HepG2 (cell line): ENCODE measurements around the gene KRTAP5-8. TPM values are rescaled to one million over a fixed set of nuclear protein-coding genes. Genes with fewer than 3 reads are reported as not detected.

ENCODE experiments used
- ARID3A ChIP-seq: IDR thresholded peaks from 2 replicates; pipeline ENCODE4 v1.6.1; 2012; ENCODE audit warnings: low read depth, low read length, improper control_type of control experiment
- ARID4A ChIP-seq: sonication (generic); formaldehyde crosslinking; IDR thresholded peaks from 2 replicates; pipeline ENCODE4 v1.5.0; 2020; ENCODE audit warnings: mild to moderate bottlenecking, missing genetic modification reagents, borderline replicate concordance
- CTCF ChIP-seq: sonication (generic); formaldehyde crosslinking; IDR thresholded peaks from 2 replicates; pipeline ENCODE4 v1.5.0; 2020; ENCODE audit warnings: mild to moderate bottlenecking, missing genetic modification reagents, moderate library complexity
- HDAC2 ChIP-seq: sonication (generic); formaldehyde crosslinking; IDR thresholded peaks from 2 replicates; pipeline ENCODE4 v1.4.0; 2020; ENCODE audit warnings: missing genetic modification reagents
- HES4 ChIP-seq: sonication (generic); formaldehyde crosslinking; IDR thresholded peaks from 2 replicates; pipeline ENCODE4 v1.9.0; 2021; ENCODE audit warnings: mild to moderate bottlenecking, missing genetic modification reagents, borderline replicate concordance
- HMGA1 ChIP-seq: sonication (generic); formaldehyde crosslinking; conservative IDR thresholded peaks from 2 replicates; pipeline ENCODE4 v1.4.0; 2020; ENCODE audit warnings: missing genetic modification reagents
- HNF1B ChIP-seq: sonication (generic); formaldehyde crosslinking; IDR thresholded peaks from 2 replicates; pipeline ENCODE4 v1.5.1; 2020; ENCODE audit warnings: mild to moderate bottlenecking, moderate library complexity, missing genetic modification reagents
- ISX ChIP-seq: sonication (generic); formaldehyde crosslinking; conservative IDR thresholded peaks from 2 replicates; pipeline ENCODE4 v1.5.0; 2020; ENCODE audit warnings: missing genetic modification reagents
- MAX ChIP-seq: IDR thresholded peaks from 2 replicates; pipeline ENCODE4 v1.6.1; 2012; ENCODE audit warnings: inconsistent platforms
- NFKBIZ ChIP-seq: IDR thresholded peaks from 2 replicates; pipeline ENCODE4 v1.6.1; 2018; ENCODE audit warnings: missing genetic modification reagents, missing compliant biosample characterization
- PHF21A ChIP-seq: sonication (generic); formaldehyde crosslinking; IDR thresholded peaks from 2 replicates; pipeline ENCODE4 v1.5.0; 2020; ENCODE audit warnings: mild to moderate bottlenecking, missing genetic modification reagents
- RBM39 ChIP-seq: fragments of 200-400 bp; formaldehyde crosslinking; IDR thresholded peaks from one replicate; pipeline ENCODE4 v1.6.1; 2018; ENCODE audit warnings: antibody characterized with exemption, mild to moderate bottlenecking, low read depth, low read length; ENCODE audit not compliant: poor library complexity, severe bottlenecking
- SMC3 ChIP-seq: IDR thresholded peaks from 2 replicates; pipeline ENCODE4 v1.6.1; 2011; ENCODE audit warnings: low read length, improper control_type of control experiment
- SP4 ChIP-seq: sonication (generic); formaldehyde crosslinking; IDR thresholded peaks from 2 replicates; pipeline ENCODE4 v1.8.1; 2023; ENCODE audit warnings: mild to moderate bottlenecking, missing genetic modification reagents
- TOPORS ChIP-seq: sonication (generic); formaldehyde crosslinking; IDR thresholded peaks from 2 replicates; pipeline ENCODE4 v1.8.0; 2023; ENCODE audit warnings: mild to moderate bottlenecking, missing genetic modification reagents
- ZNF121 ChIP-seq: sonication (generic); formaldehyde crosslinking; IDR thresholded peaks from 2 replicates; pipeline ENCODE4 v1.5.0; 2020; ENCODE audit warnings: mild to moderate bottlenecking, missing genetic modification reagents
- ZNF598 ChIP-seq: sonication (generic); formaldehyde crosslinking; IDR thresholded peaks from 2 replicates; pipeline ENCODE4 v1.5.1; 2020; ENCODE audit warnings: mild to moderate bottlenecking, missing genetic modification reagents, borderline replicate concordance
- ZNF720 ChIP-seq: sonication (generic); formaldehyde crosslinking; IDR thresholded peaks from 2 replicates; pipeline ENCODE4 v1.4.0; 2020; ENCODE audit warnings: missing genetic modification reagents
- polyA plus RNA-seq, 8 experiments: library from polyadenylated mRNA; depleted of rRNA in 3 of 8; stranded (reverse) in 7 of 8; unstranded in 1 of 8; fragments of >200 nt; fragmentation: Illumina TruSeq in 4 of 8; extraction: Trizol in 4 of 8; gene quantifications; 2 replicates each; pipeline versions ENCODE4 v1.2.1 to v1.2.3, GENCODE V29; 2011 to 2016; ENCODE audit warnings: low read depth in 4 of 8, missing spikeins in 1 of 8, mixed read lengths in 1 of 8; ENCODE audit not compliant: insufficient read depth in 1 of 8
- total RNA-seq, 5 experiments: library from RNA; depleted of rRNA; stranded (reverse); fragments of >200 nt; fragmentation: Illumina TruSeq; extraction: Trizol; gene quantifications; 2 replicates each; pipeline ENCODE4 v1.2.3, GENCODE V29; 2016; ENCODE audit warnings: low read depth in 1 of 5

KRTAP5-8 gene
- total and polyA plus RNA-seq, 2 of the 13 experiments (the other 11 are each of a cell fraction or from before 2014, with no cell fraction given): 0.20 TPM; not detected in 1

GRCh38 chr11:71580057-71581003 lies 42.5 kb downstream of the KRTAP5-8 start (continued):
- TF ChIP-seq ARID4A (CRISPR knock-in tag) (0 out of 2 replicates have a peak, but pooled peaks have one; percentile 34), ZNF598 (CRISPR knock-in tag) (no peak), PHF21A (CRISPR knock-in tag) (no peak), ARID3A (no peak), ZNF121 (CRISPR knock-in tag) (no peak), HES4 (CRISPR knock-in tag) (no peak), HDAC2 (CRISPR knock-in tag) (peak; percentile 27; the same call in 1 of the 2 replicates), CTCF (CRISPR knock-in tag) (peak; percentile 77), HMGA1 (CRISPR knock-in tag) (no peak), SMC3 (peak; percentile 49; the same call in 1 of the 2 replicates), TOPORS (no peak), MAX (peak; percentile 78), NFKBIZ (CRISPR knock-in tag) (no peak), ISX (no peak), HNF1B (CRISPR knock-in tag) (no peak), RBM39 (no peak), ZNF720 (CRISPR knock-in tag) (no peak), SP4 (CRISPR knock-in tag) (no peak)
